ENCODE data around the gene CASKIN2. TPM values are rescaled to one million over a fixed set of nuclear protein-coding genes. Genes with fewer than 3 reads are reported as not detected.

CASKIN2 gene
- total RNA-seq, 1 donor from 2014 or later, result 1.4 TPM

GRCh38 chr17:75512926-75513640, 2.3 kb downstream of the CASKIN2 start:
- no peak overlapping the region for H3K4me3 Mint-ChIP-seq
- no peak for TF ChIP-seq CTCF (IDR thresholded peaks at IDR 0.05)
- no peaks in the 10 kb centered on the region for H3K9me3 Mint-ChIP-seq
- peaks cover 13% of the 10 kb centered on the region for H3K4me1 Mint-ChIP-seq
- intact Hi-C loops (cut with micrococcal nuclease), result no loop called here
- ChIA-PET POLR2A (interaction anchor here (0.6 kb wide), 1 partner anchor 257 kb away, joined by 11 read pairs; no protein-coding TSS in a partner anchor), CTCF (no interaction called here)
- DNase-seq (no peak), ATAC-seq (ENCODE audit: low read depth) (no peak)
- H3K27ac Mint-ChIP-seq, result no peak overlapping the region
- no peaks in the 10 kb centered on the region for H3K27me3 Mint-ChIP-seq
- no peaks in the 10 kb centered on the region for H3K36me3 Mint-ChIP-seq (ENCODE audit: low read depth)

GRCh38 chr17:75511610-75512575, 3.4 kb downstream of the CASKIN2 start:
- Mint-ChIP-seq H3K9me3 (no peaks in the 10 kb centered on the region), H3K36me3 (ENCODE audit: low read depth) (no peaks in the 10 kb centered on the region), H3K27ac (no peak overlapping the region), H3K4me1 (peaks cover 1% of the 10 kb centered on the region), H3K27me3 (no peaks in the 10 kb centered on the region), H3K4me3 (no peak overlapping the region)
- no peak for TF ChIP-seq CTCF (IDR thresholded peaks at IDR 0.05)
- CTCF ChIA-PET, result no interaction called here
- ATAC-seq (ENCODE audit: low read depth) (no peak), DNase-seq (no peak)
- POLR2A ChIA-PET, result interaction anchor here (0.6 kb wide), 1 partner anchor 258 kb away, joined by 11 read pairs; no protein-coding TSS in a partner anchor
- intact Hi-C loops (cut with micrococcal nuclease), result no loop called here

DNA sequence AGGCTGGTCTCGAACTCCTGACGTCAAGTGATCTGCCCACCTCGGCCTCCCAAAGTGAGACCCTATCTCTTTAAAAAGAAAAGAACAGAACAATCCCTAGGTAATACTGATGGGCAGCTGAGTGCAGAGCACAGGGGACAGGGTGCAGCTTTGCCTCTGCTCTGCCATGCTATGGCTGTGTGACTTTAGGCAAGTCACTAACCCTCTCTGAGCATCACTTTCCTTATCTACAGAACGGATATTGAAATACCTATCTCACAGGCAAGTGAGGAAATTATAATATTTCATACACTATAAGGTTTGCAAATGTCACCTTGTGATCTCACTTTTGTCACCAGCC, 4.1 kb downstream of the CASKIN2 start:
- POLR2A ChIA-PET, result no interaction called here
- intact Hi-C loops (cut with micrococcal nuclease), result no loop called here
- no peaks in the 10 kb centered on the region for H3K4me1 Mint-ChIP-seq

DNA sequence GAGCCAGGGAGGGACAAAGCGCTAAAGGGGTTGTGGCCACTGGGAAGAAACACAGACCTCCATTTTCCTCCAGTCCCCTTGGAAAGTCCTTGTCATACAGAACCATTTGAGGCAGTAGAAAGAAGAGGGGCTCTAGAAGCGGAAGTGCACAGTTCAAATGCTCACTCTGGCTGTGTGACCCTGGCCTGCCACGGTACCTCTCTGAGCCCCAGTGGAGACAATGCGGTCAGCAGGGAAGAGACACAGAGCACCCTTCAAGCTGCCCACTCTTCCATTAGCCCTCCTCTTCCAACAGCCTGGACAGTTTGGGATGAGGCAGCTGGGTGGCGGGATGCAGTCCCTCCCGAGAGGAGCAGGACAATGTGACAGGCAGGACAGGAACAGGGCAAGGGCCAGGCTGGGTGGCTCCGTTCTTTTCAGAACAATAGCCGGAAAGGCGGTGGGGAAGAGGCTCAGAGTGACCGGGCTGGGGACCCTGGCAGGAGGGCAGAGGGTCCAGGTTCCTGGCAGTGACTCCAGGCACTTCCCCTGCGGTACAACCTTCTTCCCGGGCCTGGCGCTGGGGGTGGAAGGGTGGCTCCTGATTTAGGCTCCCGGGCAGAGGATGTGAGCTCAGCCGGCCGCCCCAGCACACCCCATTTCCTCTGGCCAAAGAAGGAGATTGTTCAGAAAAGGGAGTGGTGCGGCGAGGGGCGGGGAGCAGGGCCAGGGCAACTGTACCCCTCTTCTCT, 5.6 kb downstream of the CASKIN2 start:
- intact Hi-C loops (cut with micrococcal nuclease), result no loop called here
- Mint-ChIP-seq H3K27ac (no peak overlapping the region), H3K36me3 (ENCODE audit: low read depth) (no peaks in the 10 kb centered on the region), H3K9me3 (no peaks in the 10 kb centered on the region), H3K27me3 (no peaks in the 10 kb centered on the region), H3K4me3 (no peak overlapping the region), H3K4me1 (no peaks in the 10 kb centered on the region)
- DNase-seq (no peak), ATAC-seq (ENCODE audit: low read depth) (no peak)
- no peak for TF ChIP-seq CTCF (IDR thresholded peaks at IDR 0.05)
- ChIA-PET POLR2A (interaction anchor here (0.6 kb wide), 1 partner anchor 345 kb away, joined by 5 read pairs; the partner anchor contains the start of gene WBP2), CTCF (no interaction called here)

More for the DNA sequence above, 4.1 kb downstream of the CASKIN2 start:
- DNase-seq (no peak), ATAC-seq (ENCODE audit: low read depth) (no peak)
- Mint-ChIP-seq H3K4me3 (no peak overlapping the region), H3K27me3 (no peaks in the 10 kb centered on the region), H3K36me3 (ENCODE audit: low read depth) (no peaks in the 10 kb centered on the region), H3K9me3 (no peaks in the 10 kb centered on the region), H3K27ac (no peak overlapping the region)
- CTCF ChIA-PET, result no interaction called here
- no peak for TF ChIP-seq CTCF (IDR thresholded peaks at IDR 0.05)
